ENCODE data around the gene PRKAB1. TPM values are rescaled to one million over a fixed set of nuclear protein-coding genes. Genes with fewer than 3 reads are reported as not detected.

Gene PRKAB1
- total and polyA plus RNA-seq, 4 donors: 34.7 to 57.5 (median 37.9) TPM

DNA sequence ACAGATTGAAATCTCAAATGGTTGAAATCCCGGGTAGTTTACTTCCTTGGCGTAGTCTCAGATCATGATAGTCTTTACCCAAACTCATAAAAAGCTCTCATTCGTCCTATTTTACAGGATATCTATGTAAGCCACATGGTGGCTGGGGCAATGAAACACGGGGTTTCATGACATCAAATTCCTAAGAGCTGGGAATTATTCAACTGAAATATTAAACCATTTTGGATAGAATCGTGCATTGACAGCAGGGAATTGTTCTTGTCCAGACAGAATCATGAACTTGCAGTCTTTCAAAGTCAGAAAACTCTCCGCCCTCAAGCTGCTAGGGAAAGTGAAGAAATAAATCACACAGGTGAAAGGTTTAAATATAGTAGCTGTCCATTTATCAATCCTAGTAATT, 33.2 kb upstream of the PRKAB1 start:
- DNase-seq (peak in 2 of 3 donors; percentile 26 to 54), ATAC-seq (ENCODE audit: insufficient read depth, low FRiP score) (no peak)
- no peak for TF ChIP-seq CTCF (IDR thresholded peaks at IDR 0.05; ENCODE audit: control extremely low read depth, extremely low read depth)
- Histone ChIP-seq H3K4me1 (ENCODE audit: control insufficient read depth in 5 of 5, insufficient read depth in 5 of 5, low read length in 5 of 5) (no peaks in the 10 kb centered on the region), H3K27ac (ENCODE audit: low read depth in 1 of 2, low read length in 1 of 2) (no peak overlapping the region), H3K9me3 (ENCODE audit: control insufficient read depth in 4 of 4, insufficient read depth in 3 of 4, low read length in 3 of 4) (no peaks in the 10 kb centered on the region), H3K9ac (ENCODE audit: insufficient read depth in 1 of 2, low read length in 2 of 2) (no peak overlapping the region), H3K27me3 (ENCODE audit: control insufficient read depth in 3 of 3, insufficient read depth in 3 of 3, low read length in 2 of 3) (no peaks in the 10 kb centered on the region), H3K4me3 (no peak overlapping the region), H3K36me3 (ENCODE audit: control insufficient read depth in 4 of 4, insufficient read depth in 4 of 4, low read length in 4 of 4) (no peaks in the 10 kb centered on the region)
- 54 to 66% methylated on average over 6 of the region's 6 CpGs for WGBS, 2 donors

- Histone ChIP-seq H3K4me1 (ENCODE audit: control insufficient read depth in 5 of 5, insufficient read depth in 5 of 5, low read length in 5 of 5) (no peaks in the 10 kb centered on the region), H3K9me3 (ENCODE audit: control insufficient read depth in 4 of 4, insufficient read depth in 3 of 4, low read length in 3 of 4) (peaks cover 0 to 3% (median 0%) of the 10 kb centered on the region in 4 donors), H3K27ac (ENCODE audit: low read depth in 1 of 2, low read length in 1 of 2) (no peak overlapping the region), H3K36me3 (ENCODE audit: control insufficient read depth in 4 of 4, insufficient read depth in 4 of 4, low read length in 4 of 4) (no peaks in the 10 kb centered on the region), H3K27me3 (ENCODE audit: control insufficient read depth in 3 of 3, insufficient read depth in 3 of 3, low read length in 2 of 3) (no peaks in the 10 kb centered on the region), H3K9ac (ENCODE audit: insufficient read depth in 1 of 2, low read length in 2 of 2) (no peak overlapping the region), H3K4me3 (no peak overlapping the region)
- no peak for DNase-seq
- TF ChIP-seq CTCF (IDR thresholded peaks at IDR 0.05; ENCODE audit: control extremely low read depth, extremely low read depth): no peak
- ATAC-seq (ENCODE audit: insufficient read depth, low FRiP score): no peak
- WGBS, 2 donors: 72 to 73% methylated on average over 4 of the region's 4 CpGs
These were observed 24.9 kb upstream of the PRKAB1 start for GRCh38 chr12:119642986-119643385.

DNA sequence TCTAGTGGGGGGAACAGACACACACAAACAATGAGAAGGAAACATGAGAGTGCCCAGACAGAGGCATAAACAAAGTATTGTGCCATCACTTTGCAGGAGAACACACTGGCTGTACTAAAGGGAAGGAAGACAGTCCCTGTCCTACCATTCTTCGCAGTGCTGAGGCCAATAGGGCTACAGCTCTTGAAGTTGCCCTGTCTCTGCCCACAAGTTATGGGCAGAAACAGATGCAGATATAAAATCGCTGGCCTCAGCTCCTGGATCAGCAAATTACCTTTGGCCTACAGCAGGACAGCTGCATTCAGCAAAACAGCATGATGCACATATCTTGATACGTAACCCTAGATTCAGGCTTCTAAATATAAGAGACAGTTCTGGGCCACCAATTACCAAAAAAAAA, 23.0 kb upstream of the PRKAB1 start:
- Histone ChIP-seq H3K27ac (ENCODE audit: low read depth in 1 of 2, low read length in 1 of 2) (no peak overlapping the region), H3K4me3 (no peak overlapping the region), H3K4me1 (ENCODE audit: control insufficient read depth in 5 of 5, insufficient read depth in 5 of 5, low read length in 5 of 5) (no peaks in the 10 kb centered on the region), H3K9me3 (ENCODE audit: control insufficient read depth in 4 of 4, insufficient read depth in 3 of 4, low read length in 3 of 4) (peaks cover 0 to 3% (median 0%) of the 10 kb centered on the region in 4 donors), H3K36me3 (ENCODE audit: control insufficient read depth in 4 of 4, insufficient read depth in 4 of 4, low read length in 4 of 4) (no peaks in the 10 kb centered on the region), H3K9ac (ENCODE audit: insufficient read depth in 1 of 2, low read length in 2 of 2) (no peak overlapping the region), H3K27me3 (ENCODE audit: control insufficient read depth in 3 of 3, insufficient read depth in 3 of 3, low read length in 2 of 3) (no peaks in the 10 kb centered on the region)
- TF ChIP-seq CTCF (IDR thresholded peaks at IDR 0.05; ENCODE audit: control extremely low read depth, extremely low read depth): no peak
- DNase-seq (no peak), ATAC-seq (ENCODE audit: insufficient read depth, low FRiP score) (no peak)
- whole genome bisulfite sequencing, 2 donors: 92 to 93% methylated on average over 3 of the region's 3 CpGs

- H3K27ac ChIP-seq (ENCODE audit: low read depth in 1 of 2, low read length in 1 of 2): no peak overlapping the region
- no peak for TF ChIP-seq CTCF (IDR thresholded peaks at IDR 0.05; ENCODE audit: control extremely low read depth, extremely low read depth)
- H3K9ac ChIP-seq (ENCODE audit: insufficient read depth in 1 of 2, low read length in 2 of 2): no peak overlapping the region
- peaks cover 0 to 3% (median 0%) of the 10 kb centered on the region in 4 donors for H3K9me3 ChIP-seq (ENCODE audit: control insufficient read depth in 4 of 4, insufficient read depth in 3 of 4, low read length in 3 of 4)
- ATAC-seq (ENCODE audit: insufficient read depth, low FRiP score) (no peak), DNase-seq (no peak)
- 90 to 92% methylated on average over 7 of the region's 7 CpGs for WGBS, 2 donors
- H3K27me3 ChIP-seq (ENCODE audit: control insufficient read depth in 3 of 3, insufficient read depth in 3 of 3, low read length in 2 of 3): no peaks in the 10 kb centered on the region
- no peaks in the 10 kb centered on the region for H3K36me3 ChIP-seq (ENCODE audit: control insufficient read depth in 4 of 4, insufficient read depth in 4 of 4, low read length in 4 of 4)
- H3K4me1 ChIP-seq (ENCODE audit: control insufficient read depth in 5 of 5, insufficient read depth in 5 of 5, low read length in 5 of 5): no peaks in the 10 kb centered on the region
- H3K4me3 ChIP-seq: no peak overlapping the region
These were observed 22.3 kb upstream of the PRKAB1 start for GRCh38 chr12:119645535-119646059.
